ENCODE data around the gene SEMA3A. TPM values are rescaled to one million over a fixed set of nuclear protein-coding genes. Genes with fewer than 3 reads are reported as not detected.
A peak's percentile ranks its signal among the peaks of the same experiment; 100 is the strongest.

Gene SEMA3A
- total RNA-seq, 1 donor from 2014 or later = 1.9 TPM

DNA sequence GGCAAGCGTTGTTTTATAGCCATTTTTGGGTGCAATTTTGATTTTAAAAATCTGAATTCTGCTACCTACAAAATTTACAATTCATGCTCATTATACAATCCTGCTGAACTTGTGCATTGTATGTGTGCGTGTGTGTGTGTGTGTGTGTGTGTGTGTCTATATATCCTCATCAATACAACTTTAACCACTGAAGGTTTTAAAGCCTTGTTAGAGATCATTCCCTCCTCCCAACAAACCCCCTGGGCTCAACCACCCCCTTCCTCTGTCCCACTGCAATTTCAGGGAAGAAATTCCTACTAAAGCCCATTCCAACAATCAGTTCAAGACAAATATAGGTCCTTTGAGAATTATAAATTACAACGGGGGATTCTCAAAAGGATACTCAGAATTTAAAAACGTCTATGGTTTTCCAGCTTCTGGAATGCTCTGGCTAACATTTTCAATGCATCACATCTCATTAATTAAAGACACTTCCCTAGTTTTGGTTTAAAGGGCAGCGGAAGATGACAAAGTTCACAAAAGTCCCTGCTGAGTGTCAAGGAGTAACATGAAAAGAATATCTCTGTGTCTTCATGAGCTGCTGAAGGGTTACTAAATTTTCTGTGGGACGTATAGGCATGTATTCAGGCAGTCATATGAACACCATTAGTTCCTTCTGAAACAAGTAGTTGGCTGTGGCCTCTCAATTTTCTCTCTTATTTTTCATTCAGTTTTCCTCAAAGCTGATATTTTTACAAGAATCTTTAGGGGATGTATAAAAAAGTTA is 889 bp upstream of the SEMA3A start:
- TF ChIP-seq, protein P1, sequence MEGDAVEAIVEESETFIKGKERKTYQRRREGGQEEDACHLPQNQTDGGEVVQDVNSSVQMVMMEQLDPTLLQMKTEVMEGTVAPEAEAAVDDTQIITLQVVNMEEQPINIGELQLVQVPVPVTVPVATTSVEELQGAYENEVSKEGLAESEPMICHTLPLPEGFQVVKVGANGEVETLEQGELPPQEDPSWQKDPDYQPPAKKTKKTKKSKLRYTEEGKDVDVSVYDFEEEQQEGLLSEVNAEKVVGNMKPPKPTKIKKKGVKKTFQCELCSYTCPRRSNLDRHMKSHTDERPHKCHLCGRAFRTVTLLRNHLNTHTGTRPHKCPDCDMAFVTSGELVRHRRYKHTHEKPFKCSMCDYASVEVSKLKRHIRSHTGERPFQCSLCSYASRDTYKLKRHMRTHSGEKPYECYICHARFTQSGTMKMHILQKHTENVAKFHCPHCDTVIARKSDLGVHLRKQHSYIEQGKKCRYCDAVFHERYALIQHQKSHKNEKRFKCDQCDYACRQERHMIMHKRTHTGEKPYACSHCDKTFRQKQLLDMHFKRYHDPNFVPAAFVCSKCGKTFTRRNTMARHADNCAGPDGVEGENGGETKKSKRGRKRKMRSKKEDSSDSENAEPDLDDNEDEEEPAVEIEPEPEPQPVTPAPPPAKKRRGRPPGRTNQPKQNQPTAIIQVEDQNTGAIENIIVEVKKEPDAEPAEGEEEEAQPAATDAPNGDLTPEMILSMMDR (IDR thresholded peaks at IDR 0.05; ENCODE audit: borderline replicate concordance) = no peak
- Histone ChIP-seq H3K4me1 (peaks cover 22% of the 10 kb centered on the region), H3K9me3 (replicated peaks) (no peaks in the 10 kb centered on the region), H3K36me3 (no peaks in the 10 kb centered on the region), H3K27me3 (ENCODE audit: low read depth) (no peaks in the 10 kb centered on the region), H3K4me3 (peak overlapping the region; percentile 64), H3K27ac (replicated peaks) (no peak overlapping the region)
- DNase-seq = no peak
- intact Hi-C loops (cut with micrococcal nuclease) = no loop called here

DNA sequence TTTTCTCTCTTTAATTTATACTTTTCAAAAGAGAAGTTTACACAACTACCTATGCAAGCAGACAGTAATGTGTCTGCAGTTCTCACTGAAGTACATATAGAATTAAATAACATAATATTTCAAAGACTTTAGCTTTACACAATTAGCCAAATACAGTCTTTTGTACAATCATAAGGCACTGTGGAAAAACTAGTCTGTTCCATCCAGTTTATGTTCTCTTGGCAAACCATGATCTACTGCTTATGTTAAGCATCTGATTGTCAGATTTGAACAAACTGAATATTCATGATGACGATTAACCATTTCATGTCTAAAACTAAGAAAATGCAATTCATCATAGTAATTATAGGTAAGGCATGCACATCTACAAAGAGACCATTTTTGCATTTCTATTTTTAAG is 842 bp downstream of the SEMA3A start:
- Histone ChIP-seq H3K4me1 (peaks cover 22% of the 10 kb centered on the region), H3K9me3 (replicated peaks) (no peaks in the 10 kb centered on the region), H3K27ac (replicated peaks) (no peak overlapping the region), H3K27me3 (ENCODE audit: low read depth) (no peaks in the 10 kb centered on the region), H3K36me3 (no peaks in the 10 kb centered on the region), H3K4me3 (peak overlapping the region; percentile 64)
- DNase-seq = no peak
- TF ChIP-seq, protein P1 (IDR thresholded peaks at IDR 0.05; ENCODE audit: borderline replicate concordance) = no peak
- intact Hi-C loops (cut with micrococcal nuclease) = loop anchor here (5.0 kb wide), 1 partner anchor 216 kb away; no protein-coding TSS in a partner anchor

DNA sequence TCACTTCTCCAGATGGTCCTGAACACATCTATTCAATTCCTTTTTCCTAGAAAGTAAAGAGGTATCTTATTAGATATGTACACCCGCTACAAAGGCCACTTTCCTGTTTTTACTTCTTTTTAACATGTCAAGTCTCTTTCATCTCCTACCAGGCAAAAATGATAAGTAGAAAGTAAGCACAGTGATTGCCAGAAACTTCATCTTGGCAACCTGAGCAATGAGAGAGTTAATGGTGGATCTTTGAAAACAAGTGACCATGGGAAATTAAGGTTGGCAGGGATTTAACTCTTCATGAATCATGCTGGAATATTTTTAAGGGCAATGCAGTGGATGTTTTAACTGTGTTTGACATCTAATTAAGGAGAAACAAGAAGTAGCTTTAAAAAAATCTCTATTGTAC is 2.7 kb downstream of the SEMA3A start:
- Histone ChIP-seq H3K36me3 (no peaks in the 10 kb centered on the region), H3K4me3 (peak overlapping the region; percentile 5), H3K4me1 (peaks cover 22% of the 10 kb centered on the region), H3K27ac (replicated peaks) (no peak overlapping the region), H3K9me3 (replicated peaks) (no peaks in the 10 kb centered on the region), H3K27me3 (ENCODE audit: low read depth) (no peaks in the 10 kb centered on the region)
- intact Hi-C loops (cut with micrococcal nuclease) = loop anchor here (5.0 kb wide), 1 partner anchor 215 kb away; no protein-coding TSS in a partner anchor
- no peak for DNase-seq
- TF ChIP-seq, protein P1 (IDR thresholded peaks at IDR 0.05; ENCODE audit: borderline replicate concordance) = no peak

DNA sequence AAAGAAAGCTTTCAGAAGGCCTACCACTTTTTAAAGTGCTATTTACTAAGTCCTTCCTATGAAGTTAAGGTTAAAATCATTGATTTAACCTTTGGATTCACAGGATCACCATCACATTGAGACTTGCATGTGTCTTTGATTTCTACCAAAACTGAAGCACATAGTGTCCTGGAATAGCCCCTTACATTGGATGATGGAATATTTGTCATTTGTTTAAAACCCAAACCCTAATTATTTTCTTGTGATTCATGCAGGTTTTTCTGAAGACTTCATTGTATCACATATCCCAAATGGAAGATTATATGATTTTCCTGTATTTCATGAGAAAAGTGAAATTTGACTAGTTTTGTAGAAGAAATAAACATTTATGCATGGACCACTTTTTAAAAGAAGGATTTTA is 3.3 kb downstream of the SEMA3A start:
- no peak overlapping the region for H3K27ac ChIP-seq (replicated peaks)
- H3K4me3 ChIP-seq = no peak overlapping the region
- peaks cover 21% of the 10 kb centered on the region for H3K4me1 ChIP-seq

DNA sequence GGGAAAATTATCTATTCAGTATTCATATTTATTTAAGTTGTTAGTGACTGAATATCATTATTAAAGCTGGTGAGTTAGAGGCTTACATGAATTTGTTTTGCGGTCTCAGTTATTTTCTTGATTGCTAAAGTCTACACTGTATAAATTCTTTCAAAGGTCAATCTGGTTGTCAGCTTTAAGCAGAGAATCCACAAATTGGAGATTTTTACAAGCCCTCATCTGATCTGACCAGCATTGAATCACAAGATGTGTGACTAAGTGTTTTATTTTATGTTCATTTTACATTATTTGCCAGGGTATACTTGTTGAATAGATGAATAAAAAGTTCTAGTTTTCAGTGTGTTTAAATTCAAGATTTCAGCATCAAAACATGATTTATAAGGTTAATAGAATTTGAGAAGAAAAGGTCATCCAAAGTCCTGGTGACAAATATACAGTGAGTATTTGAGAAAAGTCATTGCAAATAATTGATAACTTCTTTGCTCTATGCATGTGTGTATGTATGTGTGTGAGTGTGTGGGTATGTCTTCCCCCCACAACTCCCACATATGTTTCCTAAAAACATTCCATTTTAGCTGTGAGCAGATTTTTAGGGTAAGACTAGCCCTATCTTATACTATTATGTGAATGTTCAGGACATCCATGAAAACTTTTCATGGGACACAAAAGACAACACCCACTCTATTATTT is 4.4 kb downstream of the SEMA3A start:
- H3K27ac ChIP-seq (replicated peaks) = no peak overlapping the region
- H3K36me3 ChIP-seq = no peaks in the 10 kb centered on the region
- no peak overlapping the region for H3K4me3 ChIP-seq
- intact Hi-C loops (cut with micrococcal nuclease) = loop anchor here (5.0 kb wide), 1 partner anchor 213 kb away; no protein-coding TSS in a partner anchor
- DNase-seq = no peak
- no peaks in the 10 kb centered on the region for H3K27me3 ChIP-seq (ENCODE audit: low read depth)
- TF ChIP-seq, protein P1 (IDR thresholded peaks at IDR 0.05; ENCODE audit: borderline replicate concordance) = no peak
- peaks cover 10% of the 10 kb centered on the region for H3K4me1 ChIP-seq
- H3K9me3 ChIP-seq (replicated peaks) = no peaks in the 10 kb centered on the region

More for the DNA sequence above, 3.3 kb downstream of the SEMA3A start:
- Histone ChIP-seq H3K27me3 (ENCODE audit: low read depth) (no peaks in the 10 kb centered on the region), H3K9me3 (replicated peaks) (no peaks in the 10 kb centered on the region), H3K36me3 (no peaks in the 10 kb centered on the region)
- no peak for DNase-seq
- TF ChIP-seq, protein P1 (IDR thresholded peaks at IDR 0.05; ENCODE audit: borderline replicate concordance) = no peak
- intact Hi-C loops (cut with micrococcal nuclease) = loop anchor here (5.0 kb wide), 1 partner anchor 214 kb away; no protein-coding TSS in a partner anchor

All from left ventricle myocardium inferior (tissue), 1 donor.